ENCODE measurements around the gene DYNLL1. TPM values are rescaled to one million over a fixed set of nuclear protein-coding genes. Genes with fewer than 3 reads are reported as not detected.

DYNLL1 gene
- total and polyA plus RNA-seq, 2 donors (not counting 1 experiment from before 2014, with no cell fraction given), result 289 to 616 TPM

GRCh38 chr12:120497524-120498150, 1.7 kb downstream of the DYNLL1 start:
- Histone ChIP-seq H3K9me3 (ENCODE audit: control insufficient read depth, insufficient read depth, low read depth, low read length) (no peaks in the 10 kb centered on the region), H3K4me3 (replicated peaks in 1 of 4; ENCODE audit: control extremely low read depth in 1 of 4, insufficient read depth in 1 of 4, low read depth in 3 of 4, low read length in 4 of 4) (peak overlapping the region; percentile 81 to 98 (median 96)), H3K4me2 (ENCODE audit: extremely low read depth, insufficient read depth, low read length) (peak overlapping the region; percentile 97), H3K4me1 (ENCODE audit: control insufficient read depth, extremely low read depth, insufficient read depth, low read length) (peaks cover 6% of the 10 kb centered on the region), H3K27me3 (ENCODE audit: control insufficient read depth, insufficient read depth, low read length) (no peaks in the 10 kb centered on the region), H3K36me3 (ENCODE audit: control insufficient read depth, insufficient read depth, low read length) (peaks cover 11% of the 10 kb centered on the region), H3K9ac (ENCODE audit: insufficient read depth, low read length) (peak overlapping the region; percentile 24), H3K79me2 (ENCODE audit: control insufficient read depth, insufficient read depth, low read length) (peaks cover 33% of the 10 kb centered on the region), H2AFZ (ENCODE audit: low read length) (no peak overlapping the region), H3K27ac (ENCODE audit: insufficient read depth, low read length) (no peak overlapping the region), H4K20me1 (ENCODE audit: control insufficient read depth, extremely low read depth, insufficient read depth, low read length) (peaks cover 7% of the 10 kb centered on the region)
- TF ChIP-seq CTCF (conservative IDR thresholded peaks at IDR 0.05 in 1 of 2, IDR thresholded peaks at IDR 0.05 in 1 of 2; ENCODE audit: low read depth in 1 of 2, low read length in 2 of 2) (peak in 1 of 2 donors; percentile 4), EZH2 (IDR thresholded peaks at IDR 0.05; ENCODE audit: low read length, missing control alignments) (no peak)
- peak; percentile 20 to 45 for DNase-seq (ENCODE audit: low read depth in 2 of 2)

GRCh38 chr12:120498870-120499515, 3.1 kb downstream of the DYNLL1 start:
- no peaks in the 10 kb centered on the region for H3K9me3 ChIP-seq (ENCODE audit: control insufficient read depth, insufficient read depth, low read depth, low read length)
- no peak overlapping the region for H3K9ac ChIP-seq (ENCODE audit: insufficient read depth, low read length)
- peaks cover 7% of the 10 kb centered on the region for H4K20me1 ChIP-seq (ENCODE audit: control insufficient read depth, extremely low read depth, insufficient read depth, low read length)
- H3K27me3 ChIP-seq (ENCODE audit: control insufficient read depth, insufficient read depth, low read length), result no peaks in the 10 kb centered on the region
- H2AFZ ChIP-seq (ENCODE audit: low read length), result no peak overlapping the region
- no peak for DNase-seq (ENCODE audit: low read depth in 2 of 2)
- no peak overlapping the region for H3K27ac ChIP-seq (ENCODE audit: insufficient read depth, low read length)
- H3K36me3 ChIP-seq (ENCODE audit: control insufficient read depth, insufficient read depth, low read length), result peaks cover 13% of the 10 kb centered on the region
- no peak for TF ChIP-seq CTCF (conservative IDR thresholded peaks at IDR 0.05 in 1 of 2, IDR thresholded peaks at IDR 0.05 in 1 of 2; ENCODE audit: low read depth in 1 of 2, low read length in 2 of 2)
- no peak for TF ChIP-seq EZH2 (IDR thresholded peaks at IDR 0.05; ENCODE audit: low read length, missing control alignments)
- peak overlapping the region in 1 of 4 experiments; percentile 98 for H3K4me3 ChIP-seq (replicated peaks in 1 of 4; ENCODE audit: control extremely low read depth in 1 of 4, insufficient read depth in 1 of 4, low read depth in 3 of 4, low read length in 4 of 4)
- H3K4me2 ChIP-seq (ENCODE audit: extremely low read depth, insufficient read depth, low read length), result peak overlapping the region; percentile 51
- peaks cover 6% of the 10 kb centered on the region for H3K4me1 ChIP-seq (ENCODE audit: control insufficient read depth, extremely low read depth, insufficient read depth, low read length)
- H3K79me2 ChIP-seq (ENCODE audit: control insufficient read depth, insufficient read depth, low read length), result peaks cover 33% of the 10 kb centered on the region

GRCh38 chr12:120500581-120500980, 4.7 kb downstream of the DYNLL1 start:
- no peak overlapping the region for H3K4me2 ChIP-seq (ENCODE audit: extremely low read depth, insufficient read depth, low read length)
- peaks cover 13% of the 10 kb centered on the region for H3K36me3 ChIP-seq (ENCODE audit: control insufficient read depth, insufficient read depth, low read length)
- H3K4me1 ChIP-seq (ENCODE audit: control insufficient read depth, extremely low read depth, insufficient read depth, low read length), result peaks cover 6% of the 10 kb centered on the region
- peaks cover 7% of the 10 kb centered on the region for H4K20me1 ChIP-seq (ENCODE audit: control insufficient read depth, extremely low read depth, insufficient read depth, low read length)
- peak overlapping the region; percentile 2 for H3K27ac ChIP-seq (ENCODE audit: insufficient read depth, low read length)
- peak in 1 of 2 donors; percentile 39 for DNase-seq (ENCODE audit: low read depth in 2 of 2)
- peaks cover 30% of the 10 kb centered on the region for H3K79me2 ChIP-seq (ENCODE audit: control insufficient read depth, insufficient read depth, low read length)
- H3K9me3 ChIP-seq (ENCODE audit: control insufficient read depth, insufficient read depth, low read depth, low read length), result no peaks in the 10 kb centered on the region
- H3K4me3 ChIP-seq (replicated peaks in 1 of 4; ENCODE audit: control extremely low read depth in 1 of 4, insufficient read depth in 1 of 4, low read depth in 3 of 4, low read length in 4 of 4), result no peak overlapping the region
- H2AFZ ChIP-seq (ENCODE audit: low read length), result no peak overlapping the region
- H3K27me3 ChIP-seq (ENCODE audit: control insufficient read depth, insufficient read depth, low read length), result no peaks in the 10 kb centered on the region
- no peak overlapping the region for H3K9ac ChIP-seq (ENCODE audit: insufficient read depth, low read length)
- TF ChIP-seq CTCF (conservative IDR thresholded peaks at IDR 0.05 in 1 of 2, IDR thresholded peaks at IDR 0.05 in 1 of 2; ENCODE audit: low read depth in 1 of 2, low read length in 2 of 2), result no peak
- no peak for TF ChIP-seq EZH2 (IDR thresholded peaks at IDR 0.05; ENCODE audit: low read length, missing control alignments)

Data from fibroblast of lung (primary cell).